Erythroblast (primary cell): ENCODE data around the gene NAP1L5.
A peak's percentile ranks its signal among the peaks of the same experiment; 100 is the strongest.

Source experiments
- DNase-seq, 2 experiments: peaks; one replicate each; lab custom pipeline; 2025; lab: John Stamatoyannopoulos, UW
- GATA1 ChIP-seq: IDR thresholded peaks from 2 replicates; pipeline ENCODE4 v1.6.1; 2011; ENCODE audit warnings: low read depth, mild to moderate bottlenecking, control low read depth, low read length, moderate library complexity
- POLR2A ChIP-seq: IDR thresholded peaks from 2 replicates; pipeline ENCODE4 v1.6.1; 2011; ENCODE audit warnings: mild to moderate bottlenecking, low read length

The NAP1L5 gene

DNA sequence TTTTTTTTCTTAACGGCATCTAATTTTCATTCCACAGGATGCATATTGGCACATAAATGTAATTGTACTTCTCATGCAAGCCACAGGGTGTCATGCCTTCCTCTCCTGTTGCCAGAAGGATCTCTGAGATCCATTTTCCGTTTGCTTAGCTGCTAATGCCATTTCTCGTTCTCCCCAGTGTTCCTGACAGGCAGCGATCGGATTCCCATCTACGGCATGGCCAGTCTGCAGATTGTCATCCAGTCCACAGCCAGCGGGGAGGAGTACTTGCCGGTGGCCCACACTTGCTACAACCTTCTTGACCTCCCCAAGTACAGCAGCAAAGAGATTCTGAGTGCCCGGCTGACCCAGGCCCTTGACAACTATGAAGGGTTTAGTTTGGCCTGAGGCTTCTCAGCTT is 8.9 kb upstream of the NAP1L5 start:
- DNase-seq, result no peak
- no peak for TF ChIP-seq POLR2A
- TF ChIP-seq GATA1, result no peak

- DNase-seq, result no peak
- no peak for TF ChIP-seq POLR2A
- TF ChIP-seq GATA1, result no peak
Measured at GRCh38 chr4:88705805-88706492, 8.3 kb upstream of the NAP1L5 start.

DNA sequence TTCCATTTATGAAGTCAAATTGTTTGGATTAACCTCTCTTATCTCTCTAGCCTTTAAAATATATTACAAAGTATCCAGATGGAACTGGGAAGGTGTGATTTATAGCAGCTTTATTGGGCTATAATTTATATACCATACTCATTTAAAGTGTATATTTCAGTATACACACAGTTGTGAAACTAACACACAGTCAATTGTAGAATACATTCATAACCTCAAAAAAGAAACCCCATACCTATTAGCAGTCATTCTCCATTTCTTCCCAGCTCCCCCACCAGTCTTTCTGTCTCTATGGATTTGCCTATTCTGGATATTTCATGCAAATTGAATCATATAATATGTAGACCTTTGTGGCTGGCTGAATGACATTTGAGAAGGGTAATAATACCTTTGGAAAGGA is 7.6 kb upstream of the NAP1L5 start:
- no peak for DNase-seq
- TF ChIP-seq GATA1 (no peak), POLR2A (no peak)

GRCh38 chr4:88702782-88703181 is 5.2 kb upstream of the NAP1L5 start:
- DNase-seq, result peak; percentile 68 to 91
- TF ChIP-seq POLR2A (no peak), GATA1 (no peak)

- peak; percentile 31 to 60 for DNase-seq
- no peak for TF ChIP-seq POLR2A
- no peak for TF ChIP-seq GATA1
Measured at GRCh38 chr4:88698519-88698918, 890 bp upstream of the NAP1L5 start.

DNA sequence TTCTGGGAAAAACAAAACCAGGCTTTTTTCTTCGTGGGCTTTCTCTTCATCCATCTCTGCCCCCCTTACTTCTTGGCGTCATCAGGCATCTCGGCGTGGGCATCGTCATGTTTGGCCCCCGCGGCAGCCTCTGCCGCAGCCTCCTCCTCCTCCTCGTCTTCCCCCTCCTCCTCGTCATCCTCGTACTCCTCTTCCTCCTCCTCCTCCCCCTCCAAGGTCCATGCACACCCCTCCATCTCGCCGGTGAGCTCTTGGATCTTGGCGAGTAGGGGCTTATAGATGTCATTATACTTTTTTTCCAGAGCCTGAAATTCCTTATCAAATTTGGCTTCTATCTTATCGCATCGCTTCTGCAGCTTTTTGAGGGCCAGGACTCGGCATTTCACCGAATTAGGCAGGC is 488 bp downstream of the NAP1L5 start:
- DNase-seq, result peak; percentile 54
- TF ChIP-seq POLR2A, result no peak
- no peak for TF ChIP-seq GATA1

- no peak for DNase-seq
- TF ChIP-seq GATA1 (no peak), POLR2A (no peak)
Measured at GRCh38 chr4:88696630-88697029, 999 bp downstream of the NAP1L5 start.

DNA sequence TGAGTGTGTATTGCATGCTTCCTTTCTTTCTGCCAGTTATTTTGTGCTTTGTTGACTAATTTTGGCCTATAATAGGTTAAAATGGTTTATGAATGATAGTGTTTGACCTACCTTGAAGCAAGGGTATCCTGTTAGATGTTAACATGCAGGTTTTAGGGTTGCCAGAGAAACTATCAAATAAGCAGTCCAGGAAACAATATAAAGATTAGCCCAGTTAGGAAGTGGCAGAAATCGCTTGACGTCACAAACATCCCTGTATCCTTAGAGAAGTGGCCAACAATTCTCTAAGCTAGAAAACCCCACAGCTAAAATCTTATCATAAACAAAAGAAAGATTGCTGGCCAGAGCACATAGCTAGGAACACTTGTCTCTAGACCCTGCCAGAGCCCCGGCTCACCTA is 3.8 kb downstream of the NAP1L5 start:
- no peak for DNase-seq

DNA sequence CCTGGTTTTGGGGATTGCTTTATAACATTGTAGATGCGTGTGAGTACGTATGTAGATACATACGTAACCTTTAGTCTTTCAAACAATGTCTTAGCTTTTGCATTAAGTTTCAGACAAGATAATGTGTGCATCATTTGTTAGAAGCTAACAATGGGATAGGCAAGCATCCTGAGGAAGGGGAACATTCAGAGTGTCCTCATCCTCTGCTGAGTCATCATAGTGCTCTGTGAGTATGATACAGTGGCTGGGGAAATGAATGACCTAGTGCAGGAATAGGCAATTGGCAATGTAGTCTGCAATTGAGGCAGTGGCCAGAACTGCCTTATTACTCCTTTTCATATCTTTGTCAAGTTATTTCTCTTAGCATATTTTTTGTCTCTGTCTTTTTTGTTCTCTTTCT is 7.3 kb downstream of the NAP1L5 start:
- DNase-seq, result peak in 1 of 2 experiments; percentile 16
- TF ChIP-seq POLR2A (no peak), GATA1 (no peak)

More for the DNA sequence above, 3.8 kb downstream of the NAP1L5 start:
- no peak for TF ChIP-seq GATA1
- no peak for TF ChIP-seq POLR2A

- TF ChIP-seq GATA1, result no peak
- no peak for TF ChIP-seq POLR2A
- DNase-seq, result no peak
Measured at GRCh38 chr4:88681209-88681608, 16.4 kb downstream of the NAP1L5 start.

GRCh38 chr4:88675543-88675942 is 22.1 kb downstream of the NAP1L5 start:
- no peak for DNase-seq
- TF ChIP-seq GATA1 (no peak), POLR2A (no peak)

DNA sequence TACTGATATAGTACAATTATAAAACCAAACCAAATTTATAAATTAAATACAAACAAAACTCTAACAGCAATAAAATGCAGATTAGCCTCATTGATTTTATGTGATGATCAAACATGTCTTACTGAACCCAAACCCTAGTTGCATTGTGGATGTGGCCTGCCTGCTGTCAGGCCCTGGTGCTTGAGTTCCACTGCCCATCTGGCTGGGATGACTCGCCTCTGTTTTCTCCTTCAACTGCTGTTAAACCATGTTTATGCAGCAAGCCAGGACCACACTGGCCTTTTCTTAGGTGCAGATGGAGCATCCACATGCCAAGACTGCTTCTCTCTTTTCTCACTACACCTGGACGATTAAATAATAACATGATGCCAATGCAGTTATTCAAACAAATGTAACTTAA is 22.6 kb downstream of the NAP1L5 start:
- TF ChIP-seq GATA1 (no peak), POLR2A (no peak)
- DNase-seq, result no peak

DNA sequence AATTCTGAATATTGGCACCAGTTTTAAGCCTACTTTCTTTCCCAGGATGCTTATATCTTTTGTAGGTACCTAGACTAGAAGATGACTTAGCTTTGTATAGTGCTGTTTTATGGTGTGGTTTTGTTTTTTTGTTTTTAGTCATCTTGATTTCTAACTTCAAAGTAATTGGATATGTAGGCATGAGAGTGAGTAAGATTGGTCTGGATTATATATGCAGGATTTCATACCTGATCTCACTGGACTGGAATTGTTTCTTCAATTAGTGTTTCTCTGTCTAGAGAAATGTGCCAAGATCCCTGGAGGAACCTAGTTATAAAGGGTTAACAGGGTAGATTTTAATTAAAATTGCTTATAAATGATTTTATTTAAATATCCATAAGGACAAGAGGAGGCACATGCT is 23.1 kb downstream of the NAP1L5 start:
- TF ChIP-seq POLR2A (no peak), GATA1 (no peak)
- no peak for DNase-seq

DNA sequence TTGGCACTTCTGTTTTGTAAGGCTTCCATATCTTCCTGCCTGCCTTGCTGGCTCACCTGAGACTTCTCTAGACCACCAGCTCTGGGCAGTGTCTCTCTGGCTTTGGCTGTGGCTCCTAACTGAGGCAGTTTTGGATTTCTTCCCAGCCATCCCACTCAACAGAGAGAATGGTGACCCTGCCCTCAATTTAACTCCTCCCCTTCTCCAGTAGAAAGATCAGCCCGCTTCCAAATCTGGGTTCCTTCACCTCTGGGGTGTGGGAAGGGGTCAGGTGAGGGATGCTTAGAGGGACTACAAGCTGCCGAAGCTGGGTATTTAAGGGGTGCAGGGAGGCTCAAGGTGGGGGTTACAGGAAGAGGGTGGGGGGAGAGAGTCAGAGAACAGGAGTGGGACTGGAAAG is 23.7 kb downstream of the NAP1L5 start:
- DNase-seq, result no peak
- no peak for TF ChIP-seq GATA1
- no peak for TF ChIP-seq POLR2A

- DNase-seq, result peak; percentile 50 to 59
- no peak for TF ChIP-seq POLR2A
- no peak for TF ChIP-seq GATA1
Measured at GRCh38 chr4:88672987-88673386, 24.6 kb downstream of the NAP1L5 start.

- no peak for TF ChIP-seq POLR2A
- TF ChIP-seq GATA1, result no peak
- no peak for DNase-seq
Measured at GRCh38 chr4:88661739-88662138, 35.9 kb downstream of the NAP1L5 start.
